DND-41 (cell line): ENCODE measurements around the gene SYTL4.

Experiments
- ATAC-seq: fragments of 200-7000 bp; cut with Tn5 transposase; 3 replicates; pipeline ENCODE4 v1.9.1; 2021; ENCODE audit warnings: low read depth; ENCODE audit not compliant: insufficient read depth
- DNase-seq: peaks from one replicate; pipeline ENCODE4 v3.0.0-alpha.2; 2020
- H2AFZ ChIP-seq: 2 replicates; pipeline ENCODE4 v1.6.0; 2012; ENCODE audit warnings: low read depth, low read length
- H3K27ac ChIP-seq: 2 replicates; pipeline ENCODE4 v1.5.1; 2012; ENCODE audit warnings: low read length, inconsistent platforms
- H3K27me3 ChIP-seq: fragments of 200-600 bp; sonication (generic); 2 replicates; pipeline ENCODE4 v1.6.0; 2012; ENCODE audit warnings: low read length, mild to moderate bottlenecking, inconsistent platforms; ENCODE audit not compliant: insufficient read depth, poor library complexity
- H3K36me3 ChIP-seq: 2 replicates; pipeline ENCODE4 v1.5.1; 2012; ENCODE audit warnings: low read length, inconsistent platforms; ENCODE audit not compliant: insufficient read depth
- H3K4me1 ChIP-seq: 2 replicates; pipeline ENCODE4 v1.5.1; 2012; ENCODE audit warnings: mild to moderate bottlenecking, low read length; ENCODE audit not compliant: insufficient read depth
- H3K4me2 ChIP-seq: 2 replicates; pipeline ENCODE4 v1.6.0; 2012; ENCODE audit warnings: mild to moderate bottlenecking, moderate library complexity, low read length, inconsistent platforms; ENCODE audit not compliant: insufficient read depth
- H3K4me3 ChIP-seq, 2 experiments: fragments of 200-600 bp in 1 of 2; shearing (Covaris generic) in 1 of 2; 2 replicates each; pipeline ENCODE4 v1.5.1; 2012 to 2016; ENCODE audit warnings: inconsistent platforms in 2 of 2, low read length in 2 of 2, mild to moderate bottlenecking in 2 of 2, low read depth in 1 of 2, moderate library complexity in 1 of 2
- H3K79me2 ChIP-seq: 2 replicates; pipeline ENCODE4 v1.6.0; 2012; ENCODE audit warnings: low read length, inconsistent platforms; ENCODE audit not compliant: insufficient read depth
- H3K9ac ChIP-seq: 2 replicates; pipeline ENCODE4 v1.6.0; 2012; ENCODE audit warnings: low read depth, mild to moderate bottlenecking, inconsistent platforms, low read length, moderate library complexity
- H3K9me3 ChIP-seq: 2 replicates; pipeline ENCODE4 v1.5.1; 2012; ENCODE audit warnings: low read length, moderate library complexity, mild to moderate bottlenecking, inconsistent platforms; ENCODE audit not compliant: insufficient read depth, severe bottlenecking
- H4K20me1 ChIP-seq: 2 replicates; pipeline ENCODE4 v1.6.0; 2012; ENCODE audit warnings: low read length; ENCODE audit not compliant: insufficient read depth
- EZH2 ChIP-seq: IDR thresholded peaks from 3 replicates; pipeline ENCODE4 v1.6.1; 2012; ENCODE audit warnings: borderline replicate concordance, low read depth, mild to moderate bottlenecking, moderate library complexity, low read length, inconsistent platforms; ENCODE audit not compliant: severe bottlenecking
- TF ChIP-seq, protein P1 (sequence below): IDR thresholded peaks from 2 replicates; pipeline ENCODE4 v1.5.1; 2012; ENCODE audit warnings: borderline replicate concordance, low read length, moderate library complexity, mild to moderate bottlenecking; ENCODE audit not compliant: poor library complexity, severe bottlenecking; ENCODE audit errors: extremely low read depth

SYTL4 gene

GRCh38 chrX:100685997-100686305 is 46.0 kb downstream of the SYTL4 start:
- H3K27ac ChIP-seq: no peak overlapping the region
- H3K79me2 ChIP-seq: no peaks in the 10 kb centered on the region
- no peaks in the 10 kb centered on the region for H3K36me3 ChIP-seq
- no peaks in the 10 kb centered on the region for H3K9me3 ChIP-seq
- no peaks in the 10 kb centered on the region for H3K27me3 ChIP-seq
- no peaks in the 10 kb centered on the region for H3K4me1 ChIP-seq
- no peak overlapping the region for H3K4me3 ChIP-seq
- H2AFZ ChIP-seq: no peak overlapping the region
- no peak overlapping the region for H3K4me2 ChIP-seq
- no peak for DNase-seq
- H3K9ac ChIP-seq: no peak overlapping the region
- TF ChIP-seq EZH2: no peak
- TF ChIP-seq, protein P1, sequence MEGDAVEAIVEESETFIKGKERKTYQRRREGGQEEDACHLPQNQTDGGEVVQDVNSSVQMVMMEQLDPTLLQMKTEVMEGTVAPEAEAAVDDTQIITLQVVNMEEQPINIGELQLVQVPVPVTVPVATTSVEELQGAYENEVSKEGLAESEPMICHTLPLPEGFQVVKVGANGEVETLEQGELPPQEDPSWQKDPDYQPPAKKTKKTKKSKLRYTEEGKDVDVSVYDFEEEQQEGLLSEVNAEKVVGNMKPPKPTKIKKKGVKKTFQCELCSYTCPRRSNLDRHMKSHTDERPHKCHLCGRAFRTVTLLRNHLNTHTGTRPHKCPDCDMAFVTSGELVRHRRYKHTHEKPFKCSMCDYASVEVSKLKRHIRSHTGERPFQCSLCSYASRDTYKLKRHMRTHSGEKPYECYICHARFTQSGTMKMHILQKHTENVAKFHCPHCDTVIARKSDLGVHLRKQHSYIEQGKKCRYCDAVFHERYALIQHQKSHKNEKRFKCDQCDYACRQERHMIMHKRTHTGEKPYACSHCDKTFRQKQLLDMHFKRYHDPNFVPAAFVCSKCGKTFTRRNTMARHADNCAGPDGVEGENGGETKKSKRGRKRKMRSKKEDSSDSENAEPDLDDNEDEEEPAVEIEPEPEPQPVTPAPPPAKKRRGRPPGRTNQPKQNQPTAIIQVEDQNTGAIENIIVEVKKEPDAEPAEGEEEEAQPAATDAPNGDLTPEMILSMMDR: no peak
- H4K20me1 ChIP-seq: no peaks in the 10 kb centered on the region
- ATAC-seq: no peak

DNA sequence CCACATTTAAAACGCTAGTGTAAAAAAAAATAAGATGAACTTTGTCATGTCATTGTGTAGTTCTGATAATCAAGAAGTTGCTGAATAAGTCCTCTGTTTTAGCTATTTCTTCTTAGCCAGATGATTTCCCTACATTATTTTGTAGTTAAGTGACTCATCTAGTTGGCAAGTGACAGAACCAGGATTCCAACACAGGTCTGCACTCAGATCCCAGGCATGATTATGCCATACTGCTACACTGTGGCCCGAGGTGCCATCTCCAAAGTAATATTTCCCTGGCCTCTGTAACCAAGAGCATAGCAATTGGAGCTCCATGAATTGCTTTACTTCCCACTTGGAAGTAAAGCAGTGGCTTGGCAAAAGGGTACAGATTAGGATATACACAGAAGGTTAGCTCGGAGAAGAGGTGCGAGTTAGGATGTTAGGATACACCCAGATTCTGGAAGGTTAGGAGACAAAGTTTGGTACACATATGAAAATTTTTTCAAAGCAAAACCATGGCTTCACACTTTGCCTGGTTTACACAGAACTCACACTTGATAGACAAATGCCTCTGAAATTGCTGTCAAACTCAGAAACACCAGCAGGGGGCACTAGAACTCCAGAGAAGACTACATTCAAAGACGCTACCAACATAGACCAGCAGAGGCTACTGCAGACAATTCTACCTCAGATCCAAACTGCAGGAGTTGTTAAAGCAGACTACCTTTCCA is 46.5 kb downstream of the SYTL4 start:
- H3K27ac ChIP-seq: no peak overlapping the region
- no peaks in the 10 kb centered on the region for H3K4me1 ChIP-seq
- ATAC-seq: peak; percentile 81
- no peak overlapping the region for H3K9ac ChIP-seq
- H2AFZ ChIP-seq: no peak overlapping the region; the same call in 1 of the 2 replicates
- no peaks in the 10 kb centered on the region for H3K79me2 ChIP-seq
- DNase-seq: peak; percentile 66
- H3K4me2 ChIP-seq: no peak overlapping the region
- H3K36me3 ChIP-seq: no peaks in the 10 kb centered on the region
- H4K20me1 ChIP-seq: no peaks in the 10 kb centered on the region
- no peak for TF ChIP-seq EZH2
- TF ChIP-seq, protein P1: peak; percentile 76
- H3K9me3 ChIP-seq: no peaks in the 10 kb centered on the region
- no peaks in the 10 kb centered on the region for H3K27me3 ChIP-seq
- H3K4me3 ChIP-seq: no peak overlapping the region

GRCh38 chrX:100682939-100683338 is 49.0 kb downstream of the SYTL4 start:
- H3K36me3 ChIP-seq: no peaks in the 10 kb centered on the region
- H3K79me2 ChIP-seq: no peaks in the 10 kb centered on the region
- no peak overlapping the region for H3K4me2 ChIP-seq
- H3K9me3 ChIP-seq: no peaks in the 10 kb centered on the region
- TF ChIP-seq EZH2: no peak
- TF ChIP-seq, protein P1: no peak
- no peaks in the 10 kb centered on the region for H3K27me3 ChIP-seq
- DNase-seq (no peak), ATAC-seq (no peak)
- no peak overlapping the region for H2AFZ ChIP-seq
- no peaks in the 10 kb centered on the region for H3K4me1 ChIP-seq
- no peaks in the 10 kb centered on the region for H4K20me1 ChIP-seq
- no peak overlapping the region for H3K27ac ChIP-seq
- H3K4me3 ChIP-seq: no peak overlapping the region
- H3K9ac ChIP-seq: no peak overlapping the region

DNA sequence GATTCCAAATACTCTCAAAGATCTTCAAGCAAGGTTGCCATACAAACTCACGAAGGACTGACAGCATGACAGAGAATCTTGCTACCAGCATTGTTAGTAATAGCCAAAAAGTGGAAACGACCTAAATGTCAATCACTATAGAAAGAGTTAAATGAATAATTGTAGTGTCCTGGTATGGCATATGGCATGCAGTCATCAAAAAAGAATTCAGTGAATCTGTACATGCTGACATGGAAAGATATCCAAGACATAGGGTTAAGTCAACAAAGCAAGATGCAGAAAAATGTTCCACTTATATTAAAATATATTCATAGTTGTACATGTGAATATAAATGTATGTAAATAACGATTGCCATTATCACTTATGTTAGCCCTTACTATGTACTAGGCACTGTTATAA is 50.3 kb downstream of the SYTL4 start:
- no peaks in the 10 kb centered on the region for H3K9me3 ChIP-seq
- no peak overlapping the region for H2AFZ ChIP-seq
- no peak overlapping the region for H3K9ac ChIP-seq
- no peak overlapping the region for H3K4me3 ChIP-seq
- H4K20me1 ChIP-seq: no peaks in the 10 kb centered on the region
- H3K27me3 ChIP-seq: no peaks in the 10 kb centered on the region
- DNase-seq (no peak), ATAC-seq (no peak)
- H3K79me2 ChIP-seq: no peaks in the 10 kb centered on the region
- TF ChIP-seq, protein P1: no peak
- no peak for TF ChIP-seq EZH2
- no peaks in the 10 kb centered on the region for H3K4me1 ChIP-seq
- H3K4me2 ChIP-seq: no peak overlapping the region
- no peaks in the 10 kb centered on the region for H3K36me3 ChIP-seq
- H3K27ac ChIP-seq: no peak overlapping the region
